ENCODE data around the gene CFHR1.

GRCh38 chr1:196774603-196775002 is 44.9 kb upstream of the CFHR1 start, which contains the start of gene CFHR3:
- TF ChIP-seq CTCF (optimal IDR thresholded peaks at IDR 0.05 in 1 of 3, IDR thresholded peaks at IDR 0.05 in 1 of 3, conservative IDR thresholded peaks at IDR 0.05 in 1 of 3; ENCODE audit: extremely low read depth in 1 of 3, insufficient read depth in 2 of 3, low read length in 3 of 3) (no peak), EZH2 (IDR thresholded peaks at IDR 0.05; ENCODE audit: low read length) (no peak)

Data from keratinocyte (primary cell).